Measurements from ENCODE around the gene FHIT. TPM values are rescaled to one million over a fixed set of nuclear protein-coding genes. Genes with fewer than 3 reads are reported as not detected.

The FHIT gene
- total and polyA plus RNA-seq, 10 of the 15 experiments (the other 5 are each of a cell fraction or from before 2014, with no cell fraction given): 4.2 to 14.9 (median 9.4) TPM

DNA sequence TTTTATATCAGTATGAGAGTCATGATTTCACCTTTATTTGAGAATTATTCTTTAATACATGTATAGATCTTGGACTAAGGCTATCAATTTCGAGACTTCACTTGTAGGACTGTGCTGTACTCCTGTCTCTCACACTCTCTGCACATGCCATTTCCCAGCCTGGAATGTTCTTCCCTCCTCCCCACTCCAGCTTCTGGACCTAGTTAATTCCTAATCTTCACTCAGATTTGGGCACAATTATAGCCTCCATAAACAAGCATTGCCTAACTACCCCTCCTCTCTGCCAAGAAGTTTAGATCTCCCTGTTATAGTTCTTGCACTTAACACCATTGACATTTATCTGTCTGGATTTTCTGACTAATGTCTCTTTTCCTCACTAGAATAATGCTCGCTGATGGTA lies 88.3 kb downstream of the FHIT start:
- WGBS (ENCODE audit: insufficient coverage, insufficient replicate concordance, low lambda C conversion rate, missing lambda C conversion rate): 77% methylated on average over 2 of the region's 2 CpGs
- CTCF ChIA-PET: no interaction called here

More for the DNA sequence above, 88.3 kb downstream of the FHIT start:
- Histone ChIP-seq H3K4me3 (no peak overlapping the region), H3K4me1 (ENCODE audit: control insufficient read depth, insufficient read depth, low read length) (no peaks in the 10 kb centered on the region), H2AFZ (ENCODE audit: control insufficient read depth, low read depth, low read length) (no peak overlapping the region), H3K27ac (ENCODE audit: control insufficient read depth, insufficient read depth) (no peak overlapping the region), H3K27me3 (replicated peaks in 1 of 2; ENCODE audit: control insufficient read depth in 2 of 2, insufficient read depth in 2 of 2, low read length in 1 of 2) (no peaks in the 10 kb centered on the region), H3K79me2 (ENCODE audit: control insufficient read depth, insufficient read depth, low read length) (no peaks in the 10 kb centered on the region), H4K20me1 (ENCODE audit: control insufficient read depth, insufficient read depth) (no peaks in the 10 kb centered on the region), H3K9ac (ENCODE audit: control insufficient read depth, insufficient read depth, low read length) (no peak overlapping the region), H3K9me3 (replicated peaks; ENCODE audit: control insufficient read depth, insufficient read depth, low read length) (peaks cover 1% of the 10 kb centered on the region; the same call in 2 of the 3 replicates), H3K36me3 (ENCODE audit: control insufficient read depth in 2 of 2, insufficient read depth in 2 of 2, low read length in 1 of 2) (no peaks in the 10 kb centered on the region; a peak in 1 of 4 replicates), H3K4me2 (ENCODE audit: control insufficient read depth, insufficient read depth) (no peak overlapping the region)
- SMC1A ChIA-PET (ENCODE audit: uncharacterized antibody, unreplicated experiment): no interaction called here
- intact Hi-C loops (cut with micrococcal nuclease; ENCODE audit: unreplicated experiment): no loop called here
- in situ Hi-C loops (cut with MboI): no loop called here
- POLR2A ChIA-PET: no interaction called here
- no peak for FAIRE-seq
- BruUV-seq (replicated peaks): no TSS peak
- TF ChIP-seq, protein P1, sequence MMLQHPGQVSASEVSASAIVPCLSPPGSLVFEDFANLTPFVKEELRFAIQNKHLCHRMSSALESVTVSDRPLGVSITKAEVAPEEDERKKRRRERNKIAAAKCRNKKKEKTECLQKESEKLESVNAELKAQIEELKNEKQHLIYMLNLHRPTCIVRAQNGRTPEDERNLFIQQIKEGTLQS (IDR thresholded peaks at IDR 0.05; ENCODE audit: borderline replicate concordance, extremely low read depth, low read depth, low read length): no peak
- TF ChIP-seq, protein P2, sequence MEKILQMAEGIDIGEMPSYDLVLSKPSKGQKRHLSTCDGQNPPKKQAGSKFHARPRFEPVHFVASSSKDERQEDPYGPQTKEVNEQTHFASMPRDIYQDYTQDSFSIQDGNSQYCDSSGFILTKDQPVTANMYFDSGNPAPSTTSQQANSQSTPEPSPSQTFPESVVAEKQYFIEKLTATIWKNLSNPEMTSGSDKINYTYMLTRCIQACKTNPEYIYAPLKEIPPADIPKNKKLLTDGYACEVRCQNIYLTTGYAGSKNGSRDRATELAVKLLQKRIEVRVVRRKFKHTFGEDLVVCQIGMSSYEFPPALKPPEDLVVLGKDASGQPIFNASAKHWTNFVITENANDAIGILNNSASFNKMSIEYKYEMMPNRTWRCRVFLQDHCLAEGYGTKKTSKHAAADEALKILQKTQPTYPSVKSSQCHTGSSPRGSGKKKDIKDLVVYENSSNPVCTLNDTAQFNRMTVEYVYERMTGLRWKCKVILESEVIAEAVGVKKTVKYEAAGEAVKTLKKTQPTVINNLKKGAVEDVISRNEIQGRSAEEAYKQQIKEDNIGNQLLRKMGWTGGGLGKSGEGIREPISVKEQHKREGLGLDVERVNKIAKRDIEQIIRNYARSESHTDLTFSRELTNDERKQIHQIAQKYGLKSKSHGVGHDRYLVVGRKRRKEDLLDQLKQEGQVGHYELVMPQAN (conservative IDR thresholded peaks at IDR 0.05): no peak
- TF ChIP-seq NR2C1 (IDR thresholded peaks at IDR 0.05) (no peak), EGR1 (IDR thresholded peaks at IDR 0.05; ENCODE audit: borderline replicate concordance in 1 of 2, low read depth in 2 of 2, low read length in 2 of 2) (no peak), TCF12 (IDR thresholded peaks at IDR 0.05; ENCODE audit: low read depth, low read length) (no peak), SREBF2 (IDR thresholded peaks at IDR 0.05; ENCODE audit: low read length) (no peak), DPF2 (IDR thresholded peaks at IDR 0.05) (no peak), TCF7 (IDR thresholded peaks at IDR 0.05; ENCODE audit: borderline replicate concordance) (no peak), RFX5 (IDR thresholded peaks at IDR 0.05; ENCODE audit: low read depth, low read length) (no peak), TCF3 (IDR thresholded peaks at IDR 0.05; ENCODE audit: borderline replicate concordance, insufficient read depth, low read depth, low read length) (no peak)
- TF ChIP-seq, protein P3, sequence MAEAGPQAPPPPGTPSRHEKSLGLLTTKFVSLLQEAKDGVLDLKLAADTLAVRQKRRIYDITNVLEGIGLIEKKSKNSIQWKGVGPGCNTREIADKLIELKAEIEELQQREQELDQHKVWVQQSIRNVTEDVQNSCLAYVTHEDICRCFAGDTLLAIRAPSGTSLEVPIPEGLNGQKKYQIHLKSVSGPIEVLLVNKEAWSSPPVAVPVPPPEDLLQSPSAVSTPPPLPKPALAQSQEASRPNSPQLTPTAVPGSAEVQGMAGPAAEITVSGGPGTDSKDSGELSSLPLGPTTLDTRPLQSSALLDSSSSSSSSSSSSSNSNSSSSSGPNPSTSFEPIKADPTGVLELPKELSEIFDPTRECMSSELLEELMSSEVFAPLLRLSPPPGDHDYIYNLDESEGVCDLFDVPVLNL (IDR thresholded peaks at IDR 0.05; ENCODE audit: low read depth, low read length): no peak
- TF ChIP-seq, protein P4, sequence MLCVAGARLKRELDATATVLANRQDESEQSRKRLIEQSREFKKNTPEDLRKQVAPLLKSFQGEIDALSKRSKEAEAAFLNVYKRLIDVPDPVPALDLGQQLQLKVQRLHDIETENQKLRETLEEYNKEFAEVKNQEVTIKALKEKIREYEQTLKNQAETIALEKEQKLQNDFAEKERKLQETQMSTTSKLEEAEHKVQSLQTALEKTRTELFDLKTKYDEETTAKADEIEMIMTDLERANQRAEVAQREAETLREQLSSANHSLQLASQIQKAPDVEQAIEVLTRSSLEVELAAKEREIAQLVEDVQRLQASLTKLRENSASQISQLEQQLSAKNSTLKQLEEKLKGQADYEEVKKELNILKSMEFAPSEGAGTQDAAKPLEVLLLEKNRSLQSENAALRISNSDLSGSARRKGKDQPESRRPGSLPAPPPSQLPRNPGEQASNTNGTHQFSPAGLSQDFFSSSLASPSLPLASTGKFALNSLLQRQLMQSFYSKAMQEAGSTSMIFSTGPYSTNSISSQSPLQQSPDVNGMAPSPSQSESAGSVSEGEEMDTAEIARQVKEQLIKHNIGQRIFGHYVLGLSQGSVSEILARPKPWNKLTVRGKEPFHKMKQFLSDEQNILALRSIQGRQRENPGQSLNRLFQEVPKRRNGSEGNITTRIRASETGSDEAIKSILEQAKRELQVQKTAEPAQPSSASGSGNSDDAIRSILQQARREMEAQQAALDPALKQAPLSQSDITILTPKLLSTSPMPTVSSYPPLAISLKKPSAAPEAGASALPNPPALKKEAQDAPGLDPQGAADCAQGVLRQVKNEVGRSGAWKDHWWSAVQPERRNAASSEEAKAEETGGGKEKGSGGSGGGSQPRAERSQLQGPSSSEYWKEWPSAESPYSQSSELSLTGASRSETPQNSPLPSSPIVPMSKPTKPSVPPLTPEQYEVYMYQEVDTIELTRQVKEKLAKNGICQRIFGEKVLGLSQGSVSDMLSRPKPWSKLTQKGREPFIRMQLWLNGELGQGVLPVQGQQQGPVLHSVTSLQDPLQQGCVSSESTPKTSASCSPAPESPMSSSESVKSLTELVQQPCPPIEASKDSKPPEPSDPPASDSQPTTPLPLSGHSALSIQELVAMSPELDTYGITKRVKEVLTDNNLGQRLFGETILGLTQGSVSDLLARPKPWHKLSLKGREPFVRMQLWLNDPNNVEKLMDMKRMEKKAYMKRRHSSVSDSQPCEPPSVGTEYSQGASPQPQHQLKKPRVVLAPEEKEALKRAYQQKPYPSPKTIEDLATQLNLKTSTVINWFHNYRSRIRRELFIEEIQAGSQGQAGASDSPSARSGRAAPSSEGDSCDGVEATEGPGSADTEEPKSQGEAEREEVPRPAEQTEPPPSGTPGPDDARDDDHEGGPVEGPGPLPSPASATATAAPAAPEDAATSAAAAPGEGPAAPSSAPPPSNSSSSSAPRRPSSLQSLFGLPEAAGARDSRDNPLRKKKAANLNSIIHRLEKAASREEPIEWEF (IDR thresholded peaks at IDR 0.05; ENCODE audit: insufficient replicate concordance, low read depth, low read length): no peak
- ATAC-seq: no peak
- RAD21 ChIA-PET (ENCODE audit: unreplicated experiment): no interaction called here
- DNase-seq (ENCODE audit: low read depth, low spot score): no peak
